Measurements from ENCODE around the gene TM4SF20. TPM values are rescaled to one million over a fixed set of nuclear protein-coding genes. Genes with fewer than 3 reads are reported as not detected.
A peak's percentile ranks its signal among the peaks of the same experiment; 100 is the strongest.

Gene TM4SF20
- total RNA-seq, 1 donor from 2014 or later: not detected

GRCh38 chr2:227324995-227325838 is 53.9 kb downstream of the TM4SF20 start, which contains the start of gene MFF:
TSS of gene MFF (plus strand) at chr2:227325251. CDS start at chr2:227330666, 5,415 bp downstream.
- peaks cover 3 to 9% (median 8%) of the 10 kb centered on the region in 3 donors for H3K4me1 ChIP-seq (ENCODE audit: control insufficient read depth in 3 of 3, insufficient read depth in 3 of 3, low read length in 3 of 3)
- H3K27me3 ChIP-seq (ENCODE audit: control insufficient read depth in 3 of 3, insufficient read depth in 3 of 3, low read length in 3 of 3): no peaks in the 10 kb centered on the region
- H3K9ac ChIP-seq (ENCODE audit: low read depth in 1 of 3, low read length in 3 of 3): peak within 1 kb of the TSS; percentile 95
- H3K9me3 ChIP-seq (ENCODE audit: control insufficient read depth in 3 of 3, low read length in 3 of 3): no peaks in the 10 kb centered on the region
- H3K4me3 ChIP-seq (ENCODE audit: low read length in 3 of 3): peak within 1 kb of the TSS; percentile 93 to 95 (median 94)
- peaks cover 0 to 5% (median 3%) of the 10 kb centered on the region in 3 donors for H3K36me3 ChIP-seq (ENCODE audit: control insufficient read depth in 3 of 3, insufficient read depth in 3 of 3, low read length in 3 of 3)
- peak within 1 kb of the TSS; percentile 89 for H3K27ac ChIP-seq (ENCODE audit: low read depth, low read length)

GRCh38 chr2:227324642-227324994 is 54.5 kb downstream of the TM4SF20 start:
- Histone ChIP-seq H3K9ac (ENCODE audit: low read depth in 1 of 3, low read length in 3 of 3) (peak overlapping the region; percentile 79 to 95 (median 86)), H3K27ac (ENCODE audit: low read depth, low read length) (peak overlapping the region; percentile 89), H3K4me1 (ENCODE audit: control insufficient read depth in 3 of 3, insufficient read depth in 3 of 3, low read length in 3 of 3) (peaks cover 3 to 9% (median 8%) of the 10 kb centered on the region in 3 donors), H3K4me3 (ENCODE audit: low read length in 3 of 3) (peak overlapping the region; percentile 93 to 95 (median 94)), H3K9me3 (ENCODE audit: control insufficient read depth in 3 of 3, low read length in 3 of 3) (no peaks in the 10 kb centered on the region), H3K27me3 (ENCODE audit: control insufficient read depth in 3 of 3, insufficient read depth in 3 of 3, low read length in 3 of 3) (no peaks in the 10 kb centered on the region), H3K36me3 (ENCODE audit: control insufficient read depth in 3 of 3, insufficient read depth in 3 of 3, low read length in 3 of 3) (peaks cover 0 to 5% (median 3%) of the 10 kb centered on the region in 3 donors)

GRCh38 chr2:227323818-227324217 is 55.3 kb downstream of the TM4SF20 start:
- Histone ChIP-seq H3K27ac (ENCODE audit: low read depth, low read length) (no peak overlapping the region), H3K9me3 (ENCODE audit: control insufficient read depth in 3 of 3, low read length in 3 of 3) (no peaks in the 10 kb centered on the region), H3K36me3 (ENCODE audit: control insufficient read depth in 3 of 3, insufficient read depth in 3 of 3, low read length in 3 of 3) (peaks cover 0 to 3% (median 0%) of the 10 kb centered on the region in 3 donors), H3K27me3 (ENCODE audit: control insufficient read depth in 3 of 3, insufficient read depth in 3 of 3, low read length in 3 of 3) (no peaks in the 10 kb centered on the region), H3K9ac (ENCODE audit: low read depth in 1 of 3, low read length in 3 of 3) (no peak overlapping the region), H3K4me3 (ENCODE audit: low read length in 3 of 3) (no peak overlapping the region), H3K4me1 (ENCODE audit: control insufficient read depth in 3 of 3, insufficient read depth in 3 of 3, low read length in 3 of 3) (peaks cover 3 to 9% (median 8%) of the 10 kb centered on the region in 3 donors)

GRCh38 chr2:227322530-227323205 is 56.4 kb downstream of the TM4SF20 start:
- H3K4me1 ChIP-seq (ENCODE audit: control insufficient read depth in 3 of 3, insufficient read depth in 3 of 3, low read length in 3 of 3): peaks cover 3 to 9% (median 8%) of the 10 kb centered on the region in 3 donors
- H3K27ac ChIP-seq (ENCODE audit: low read depth, low read length): no peak overlapping the region
- H3K27me3 ChIP-seq (ENCODE audit: control insufficient read depth in 3 of 3, insufficient read depth in 3 of 3, low read length in 3 of 3): no peaks in the 10 kb centered on the region
- H3K36me3 ChIP-seq (ENCODE audit: control insufficient read depth in 3 of 3, insufficient read depth in 3 of 3, low read length in 3 of 3): no peaks in the 10 kb centered on the region
- no peaks in the 10 kb centered on the region for H3K9me3 ChIP-seq (ENCODE audit: control insufficient read depth in 3 of 3, low read length in 3 of 3)
- no peak overlapping the region for H3K9ac ChIP-seq (ENCODE audit: low read depth in 1 of 3, low read length in 3 of 3)
- H3K4me3 ChIP-seq (ENCODE audit: low read length in 3 of 3): no peak overlapping the region

GRCh38 chr2:227320305-227321094 is 58.6 kb downstream of the TM4SF20 start:
- Histone ChIP-seq H3K9ac (ENCODE audit: low read depth in 1 of 3, low read length in 3 of 3) (no peak overlapping the region), H3K4me1 (ENCODE audit: control insufficient read depth in 3 of 3, insufficient read depth in 3 of 3, low read length in 3 of 3) (peaks cover 0 to 8% (median 3%) of the 10 kb centered on the region in 3 donors), H3K27me3 (ENCODE audit: control insufficient read depth in 3 of 3, insufficient read depth in 3 of 3, low read length in 3 of 3) (no peaks in the 10 kb centered on the region), H3K36me3 (ENCODE audit: control insufficient read depth in 3 of 3, insufficient read depth in 3 of 3, low read length in 3 of 3) (no peaks in the 10 kb centered on the region), H3K9me3 (ENCODE audit: control insufficient read depth in 3 of 3, low read length in 3 of 3) (no peaks in the 10 kb centered on the region), H3K4me3 (ENCODE audit: low read length in 3 of 3) (no peak overlapping the region), H3K27ac (ENCODE audit: low read depth, low read length) (no peak overlapping the region)

- Histone ChIP-seq H3K27ac (ENCODE audit: low read depth, low read length) (no peak overlapping the region), H3K9ac (ENCODE audit: low read depth in 1 of 3, low read length in 3 of 3) (no peak overlapping the region), H3K9me3 (ENCODE audit: control insufficient read depth in 3 of 3, low read length in 3 of 3) (no peaks in the 10 kb centered on the region), H3K4me3 (ENCODE audit: low read length in 3 of 3) (no peak overlapping the region), H3K27me3 (ENCODE audit: control insufficient read depth in 3 of 3, insufficient read depth in 3 of 3, low read length in 3 of 3) (no peaks in the 10 kb centered on the region), H3K36me3 (ENCODE audit: control insufficient read depth in 3 of 3, insufficient read depth in 3 of 3, low read length in 3 of 3) (peaks cover 0 to 3% (median 0%) of the 10 kb centered on the region in 3 donors), H3K4me1 (ENCODE audit: control insufficient read depth in 3 of 3, insufficient read depth in 3 of 3, low read length in 3 of 3) (no peaks in the 10 kb centered on the region)
Measured at GRCh38 chr2:227317834-227318233, 61.3 kb downstream of the TM4SF20 start.

- Histone ChIP-seq H3K9ac (ENCODE audit: low read depth in 1 of 3, low read length in 3 of 3) (no peak overlapping the region), H3K9me3 (ENCODE audit: control insufficient read depth in 3 of 3, low read length in 3 of 3) (no peaks in the 10 kb centered on the region), H3K36me3 (ENCODE audit: control insufficient read depth in 3 of 3, insufficient read depth in 3 of 3, low read length in 3 of 3) (peaks cover 0 to 9% (median 4%) of the 10 kb centered on the region in 3 donors), H3K4me3 (ENCODE audit: low read length in 3 of 3) (no peak overlapping the region), H3K27ac (ENCODE audit: low read depth, low read length) (no peak overlapping the region), H3K27me3 (ENCODE audit: control insufficient read depth in 3 of 3, insufficient read depth in 3 of 3, low read length in 3 of 3) (no peaks in the 10 kb centered on the region), H3K4me1 (ENCODE audit: control insufficient read depth in 3 of 3, insufficient read depth in 3 of 3, low read length in 3 of 3) (peaks cover 0 to 6% (median 2%) of the 10 kb centered on the region in 3 donors)
Measured at GRCh38 chr2:227313310-227313709, 65.8 kb downstream of the TM4SF20 start.

GRCh38 chr2:227312579-227312978 is 66.5 kb downstream of the TM4SF20 start:
- Histone ChIP-seq H3K36me3 (ENCODE audit: control insufficient read depth in 3 of 3, insufficient read depth in 3 of 3, low read length in 3 of 3) (peaks cover 0 to 11% (median 11%) of the 10 kb centered on the region in 3 donors), H3K27me3 (ENCODE audit: control insufficient read depth in 3 of 3, insufficient read depth in 3 of 3, low read length in 3 of 3) (no peaks in the 10 kb centered on the region), H3K27ac (ENCODE audit: low read depth, low read length) (no peak overlapping the region), H3K9me3 (ENCODE audit: control insufficient read depth in 3 of 3, low read length in 3 of 3) (no peaks in the 10 kb centered on the region), H3K9ac (ENCODE audit: low read depth in 1 of 3, low read length in 3 of 3) (no peak overlapping the region), H3K4me3 (ENCODE audit: low read length in 3 of 3) (no peak overlapping the region), H3K4me1 (ENCODE audit: control insufficient read depth in 3 of 3, insufficient read depth in 3 of 3, low read length in 3 of 3) (peaks cover 0 to 6% (median 2%) of the 10 kb centered on the region in 3 donors)
